Testis (tissue), 3 donors: ENCODE data around the gene PDE10A. TPM values are rescaled to one million over a fixed set of nuclear protein-coding genes. Genes with fewer than 3 reads are reported as not detected.

ENCODE experiments used
- DNase-seq: peaks from one replicate; pipeline ENCODE4 v3.0.0-alpha.2; 2019
- H3K27ac ChIP-seq, 2 donors: fragments of 200-600 bp; sonication (generic); one replicate each; pipeline ENCODE4 v1.5.1; 2019
- H3K27me3 ChIP-seq: fragments of 200-600 bp; sonication (generic); one replicate; pipeline ENCODE4 v1.5.1; 2019
- H3K36me3 ChIP-seq: fragments of 200-600 bp; sonication (generic); one replicate; pipeline ENCODE4 v1.5.1; 2017; ENCODE audit warnings: low read depth; ENCODE audit errors: missing control alignments
- H3K4me1 ChIP-seq: fragments of 200-600 bp; sonication (generic); one replicate; pipeline ENCODE4 v1.5.1; 2019
- H3K4me3 ChIP-seq, 2 donors: fragments of 200-600 bp; sonication (generic); one replicate each; pipeline ENCODE4 v1.5.1; 2017 to 2019
- H3K9me3 ChIP-seq: fragments of 200-600 bp; sonication (generic); one replicate; pipeline ENCODE4 v1.5.1; 2017
- CTCF ChIP-seq, 3 experiments: fragments of 450-650 bp in 2 of 3; fragments of 200-600 bp in 1 of 3; sonication (generic) in 1 of 3; IDR thresholded peaks; one replicate each; pipeline ENCODE4 v1.5.1; 2016 to 2019; ENCODE audit warnings: antibody characterized with exemption in 3 of 3, mild to moderate bottlenecking in 2 of 3, moderate library complexity in 1 of 3
- POLR2A ChIP-seq: fragments of 450-650 bp; IDR thresholded peaks from one replicate; pipeline ENCODE4 v1.6.1; 2017; ENCODE audit warnings: antibody characterized with exemption, mild to moderate bottlenecking, moderate library complexity
- WGBS, 2 donors: methylation state at CpG; one replicate each; pipeline ENCODE4 v1.1.5; 2018; 5-methylcytosine and 5-hydroxymethylcytosine counted together
- intact Hi-C: fragments of 100-400 bp; cut with DNase I; formaldehyde crosslinking; loops from one replicate; pipeline ENCODE4 v1.15.1; 2023; ENCODE audit warnings: low total_unique reads
- polyA plus RNA-seq: library from polyadenylated mRNA; stranded (reverse); fragments of 350-450 nt; fragmentation: Illumina TruSeq; extraction: RNeasy Lipid Tissue Mini Kit (QIAGEN cat#74804); gene quantifications from one replicate; pipeline ENCODE4 v1.2.3, GENCODE V29; 2014; ENCODE audit warnings: low read depth, low replicate concordance; ENCODE audit not compliant: insufficient read depth
- total RNA-seq, 2 donors: library from RNA; depleted of rRNA; stranded (reverse); fragments of >200 nt; gene quantifications; one replicate each; pipeline ENCODE4 v1.2.3, GENCODE V29; 2016

The PDE10A gene
- total and polyA plus RNA-seq, 3 donors from 2014 or later: 15.5 to 22.0 (median 18.0) TPM

DNA sequence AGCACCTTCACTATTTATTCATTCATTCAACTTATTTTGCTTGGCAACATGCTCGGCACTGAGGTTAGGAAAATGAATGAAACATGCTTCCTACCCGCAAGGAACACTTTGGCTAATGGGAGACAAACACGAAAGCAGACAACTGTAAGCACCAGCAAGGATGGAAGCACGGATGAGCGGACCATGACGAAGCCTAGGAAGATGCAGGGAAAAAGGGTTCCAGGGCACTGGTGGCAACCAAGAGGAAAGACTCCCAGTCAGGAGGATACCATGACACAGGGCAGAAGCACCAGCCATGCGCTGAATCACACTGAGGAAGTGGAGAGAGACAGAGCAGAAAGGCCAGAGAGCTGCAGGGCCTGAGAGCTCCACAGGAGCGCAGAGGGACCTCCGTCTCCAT is 9.8 kb downstream of the PDE10A start:
- intact Hi-C loops: no loop called here
- TF ChIP-seq POLR2A (no peak), CTCF (IDR thresholded peaks at IDR 0.05) (no peak)
- no peak for DNase-seq
- no peaks in the 10 kb centered on the region for H3K9me3 ChIP-seq
- H3K27ac ChIP-seq: no peak overlapping the region
- no peaks in the 10 kb centered on the region for H3K27me3 ChIP-seq
- WGBS, 2 donors: 78 to 81% methylated on average over 7 to 9 of the region's 9 CpGs
- no peak overlapping the region for H3K4me3 ChIP-seq
- H3K36me3 ChIP-seq: no peaks in the 10 kb centered on the region
- no peaks in the 10 kb centered on the region for H3K4me1 ChIP-seq

DNA sequence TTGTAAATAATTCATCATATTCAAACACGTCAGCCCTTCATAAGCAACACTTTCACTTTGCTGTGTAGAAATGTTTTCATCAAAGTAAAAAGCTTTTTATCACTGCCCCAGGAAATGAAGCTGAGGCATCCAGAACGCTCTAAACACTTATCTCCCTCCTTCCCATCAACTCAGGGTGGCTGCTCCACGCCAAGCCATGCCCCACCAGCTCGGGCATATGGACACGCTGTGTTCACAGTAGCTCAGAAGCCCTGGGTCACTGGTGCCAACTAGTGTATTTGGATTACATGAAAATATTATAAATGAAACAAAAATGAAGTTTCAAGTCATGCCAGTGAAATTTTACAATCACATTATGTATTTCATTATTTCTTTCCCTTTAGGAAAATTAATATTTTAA is 10.3 kb downstream of the PDE10A start:
- Histone ChIP-seq H3K4me3 (no peak overlapping the region), H3K27ac (no peak overlapping the region), H3K4me1 (no peaks in the 10 kb centered on the region), H3K27me3 (no peaks in the 10 kb centered on the region), H3K36me3 (no peaks in the 10 kb centered on the region), H3K9me3 (no peaks in the 10 kb centered on the region)
- DNase-seq: no peak
- 67 to 78% methylated on average over 5 of the region's 5 CpGs for WGBS, 2 donors
- intact Hi-C loops: no loop called here
- TF ChIP-seq POLR2A: no peak
- no peak for TF ChIP-seq CTCF (IDR thresholded peaks at IDR 0.05)

GRCh38 chr6:165649166-165650137 is 13.6 kb downstream of the PDE10A start:
- H3K4me3 ChIP-seq: no peak overlapping the region
- H3K4me1 ChIP-seq: no peaks in the 10 kb centered on the region
- no peaks in the 10 kb centered on the region for H3K27me3 ChIP-seq
- no peaks in the 10 kb centered on the region for H3K9me3 ChIP-seq
- no peak for DNase-seq
- H3K36me3 ChIP-seq: no peaks in the 10 kb centered on the region
- intact Hi-C loops: no loop called here
- no peak overlapping the region for H3K27ac ChIP-seq
- no peak for TF ChIP-seq CTCF (IDR thresholded peaks at IDR 0.05)
- TF ChIP-seq POLR2A: no peak
- WGBS, 2 donors: 63 to 66% methylated on average over 10 to 11 of the region's 11 CpGs

DNA sequence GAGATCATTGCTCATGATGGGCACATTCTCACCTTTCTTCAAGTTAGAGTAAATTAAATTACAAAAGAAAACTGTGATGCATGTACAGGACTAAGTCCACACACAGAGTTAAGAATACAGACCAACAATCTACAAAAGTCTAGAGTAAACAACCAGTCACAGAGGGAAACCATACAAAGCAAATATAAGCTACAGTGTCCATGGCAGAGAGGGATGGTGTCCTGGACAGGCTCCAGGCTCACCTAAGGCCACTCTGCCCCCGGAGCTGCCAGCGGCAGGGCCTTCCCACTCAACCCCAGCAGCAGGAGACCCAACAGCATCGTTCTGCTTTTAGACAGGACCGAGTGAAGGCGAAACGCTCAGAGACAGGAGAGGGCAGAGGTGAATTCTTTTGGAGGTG is 16.0 kb downstream of the PDE10A start:
- Histone ChIP-seq H3K9me3 (no peaks in the 10 kb centered on the region), H3K27ac (no peak overlapping the region), H3K4me3 (no peak overlapping the region), H3K27me3 (no peaks in the 10 kb centered on the region), H3K4me1 (no peaks in the 10 kb centered on the region), H3K36me3 (no peaks in the 10 kb centered on the region)
- no peak for DNase-seq
- intact Hi-C loops: no loop called here
- TF ChIP-seq CTCF (IDR thresholded peaks at IDR 0.05) (no peak), POLR2A (no peak)
- WGBS, 2 donors: 59 to 66% methylated on average over 6 of the region's 6 CpGs
